SH-SY5Y (cell line): Measurements from ENCODE around the gene SCGB3A1.

Experiments used
- GATA2 ChIP-seq: IDR thresholded peaks from 2 replicates; pipeline ENCODE4 v1.6.1; 2011; ENCODE audit warnings: mild to moderate bottlenecking, low read depth, low read length
- GATA3 ChIP-seq: IDR thresholded peaks from 2 replicates; pipeline ENCODE4 v1.6.1; 2011; ENCODE audit warnings: low read depth, mild to moderate bottlenecking, low read length, moderate library complexity

GRCh38 chr5:180629831-180630382 lies 38.6 kb upstream of the SCGB3A1 start:
- no peak for TF ChIP-seq GATA2
- no peak for TF ChIP-seq GATA3
